Activated CD4-positive, alpha-beta T cell treated with anti-CD3 and anti-CD28 coated beads, Interleukin-2, amount 10 ng/mL, durations not matched to agents 24 days and 14 days (primary cell): ENCODE results near the gene GPX1. TPM values are rescaled to one million over a fixed set of nuclear protein-coding genes. Genes with fewer than 3 reads are reported as not detected.
A peak's percentile ranks its signal among the peaks of the same experiment; 100 is the strongest.
"Not testable (repeated sequence)": the region's sequence is repeated elsewhere in the genome, so short reads cannot be mapped to it uniquely, and the experiment has no call there.

Source experiments
- DNase-seq: peaks from one replicate; pipeline ENCODE4 v3.0.0; 2022
- H3K27ac Mint-ChIP-seq: one replicate; pipeline ENCODE4 v1.8.0; 2022; ENCODE audit warnings: mild to moderate bottlenecking, mixed read lengths
- H3K27me3 Mint-ChIP-seq: one replicate; pipeline ENCODE4 v1.8.0; 2022; ENCODE audit warnings: mixed read lengths
- H3K36me3 Mint-ChIP-seq: one replicate; pipeline ENCODE4 v1.8.0; 2022; ENCODE audit warnings: low read depth, mild to moderate bottlenecking, mixed read lengths
- H3K4me1 Mint-ChIP-seq: one replicate; pipeline ENCODE4 v1.8.0; 2021; ENCODE audit warnings: mixed read lengths
- H3K4me3 Mint-ChIP-seq: one replicate; pipeline ENCODE4 v1.8.0; 2022; ENCODE audit warnings: mild to moderate bottlenecking, moderate library complexity, mixed read lengths
- H3K9me3 Mint-ChIP-seq: one replicate; pipeline ENCODE4 v1.8.0; 2021; ENCODE audit warnings: mixed read lengths
- intact Hi-C: fragments of 100-400 bp; cut with micrococcal nuclease; formaldehyde crosslinking; loops from one replicate; pipeline ENCODE4 v1.15.1; 2023
- total RNA-seq: library from RNA; stranded (reverse); gene quantifications from 2 replicates; pipeline ENCODE4 v1.2.3, GENCODE V29; 2022

Gene GPX1
- total RNA-seq, 1 donor from 2014 or later: 200 TPM

DNA sequence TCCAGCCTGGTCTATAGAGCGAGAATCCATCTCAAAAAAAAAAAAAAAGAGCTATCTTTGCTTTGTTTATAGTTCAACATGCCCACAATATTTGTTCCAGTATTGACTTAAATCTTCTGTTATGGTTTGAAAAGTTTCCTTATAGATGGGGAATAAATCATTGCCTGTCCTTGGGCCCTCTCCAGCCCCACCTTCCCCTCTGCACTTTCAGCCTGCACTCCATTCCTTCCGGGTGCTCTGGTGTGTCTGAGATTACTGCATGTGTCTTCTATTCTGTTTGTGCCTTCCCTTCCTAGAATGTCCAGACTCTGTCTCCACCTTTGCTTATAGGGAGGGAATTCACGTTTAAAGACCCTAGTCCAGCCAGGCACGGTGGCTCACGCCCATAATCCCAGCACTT lies 25.2 kb upstream of the GPX1 start:
- Mint-ChIP-seq H3K4me1 (peaks cover 24% of the 10 kb centered on the region), H3K36me3 (peaks cover 31% of the 10 kb centered on the region), H3K27me3 (no peaks in the 10 kb centered on the region), H3K4me3 (no peak overlapping the region), H3K9me3 (no peaks in the 10 kb centered on the region), H3K27ac (peak overlapping the region; percentile 2)
- intact Hi-C loops: no loop called here
- DNase-seq: no peak

DNA sequence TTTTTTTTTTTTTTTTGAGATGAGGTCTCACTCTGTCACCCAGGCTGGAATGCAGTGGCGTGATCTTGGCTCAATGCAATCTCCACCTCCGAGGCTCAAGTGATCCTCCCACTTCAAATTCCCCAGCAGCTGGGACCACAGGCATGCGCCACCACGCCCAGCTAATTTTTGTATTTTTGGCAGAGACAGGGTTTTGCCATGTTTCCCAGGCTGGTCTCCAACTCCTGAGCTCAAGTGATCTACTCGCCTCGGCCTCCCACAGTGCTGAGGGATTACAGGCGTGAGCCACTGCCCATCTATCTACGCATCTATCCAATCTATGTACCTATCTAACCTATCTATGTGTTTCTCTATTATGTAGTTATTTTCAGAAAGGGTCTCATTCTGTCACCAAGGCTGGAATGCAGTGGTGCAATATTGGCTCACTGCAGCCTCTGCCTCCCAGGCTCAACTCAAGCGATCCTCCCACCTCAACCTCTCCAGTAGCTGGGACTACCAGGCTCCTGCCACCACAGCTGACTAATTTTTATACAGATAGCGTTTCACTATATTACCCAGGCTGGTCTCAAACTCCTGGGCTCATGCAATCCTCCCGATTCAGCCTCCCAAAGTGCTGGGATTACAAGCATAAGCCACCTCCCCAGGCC lies 20.2 kb upstream of the GPX1 start:
- Mint-ChIP-seq H3K4me1 (peaks cover 24% of the 10 kb centered on the region), H3K9me3 (no peaks in the 10 kb centered on the region), H3K27ac (peak overlapping the region; percentile 74), H3K27me3 (no peaks in the 10 kb centered on the region), H3K4me3 (peak overlapping the region; percentile 37), H3K36me3 (peaks cover 42% of the 10 kb centered on the region)
- no peak for DNase-seq
- intact Hi-C loops: no loop called here

DNA sequence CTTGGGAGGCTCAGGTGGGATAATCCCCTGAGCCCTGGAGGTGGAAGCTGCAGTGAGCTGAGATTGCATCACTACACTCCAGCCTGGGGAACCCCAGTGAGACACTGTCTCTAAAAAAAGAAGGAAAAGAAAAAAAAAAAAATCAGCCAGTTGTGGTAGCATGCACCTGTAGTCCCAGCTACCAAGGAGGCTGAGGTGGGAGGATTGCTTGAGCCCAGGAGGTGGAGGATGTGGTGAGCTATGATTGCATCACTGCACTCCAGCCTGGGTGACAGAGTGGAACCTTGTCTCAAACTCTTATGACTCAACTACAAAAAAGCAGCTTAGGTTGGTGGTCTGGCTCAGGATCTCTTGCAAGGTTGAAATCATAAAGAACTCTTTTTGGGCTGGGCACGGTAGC lies 19.3 kb upstream of the GPX1 start:
- peaks cover 26% of the 10 kb centered on the region for H3K4me1 Mint-ChIP-seq
- H3K27ac Mint-ChIP-seq: peak overlapping the region; percentile 70
- H3K36me3 Mint-ChIP-seq: peaks cover 49% of the 10 kb centered on the region
- H3K4me3 Mint-ChIP-seq: no peak overlapping the region
- DNase-seq: peak; percentile 80
- no peaks in the 10 kb centered on the region for H3K27me3 Mint-ChIP-seq
- intact Hi-C loops: no loop called here
- no peaks in the 10 kb centered on the region for H3K9me3 Mint-ChIP-seq

DNA sequence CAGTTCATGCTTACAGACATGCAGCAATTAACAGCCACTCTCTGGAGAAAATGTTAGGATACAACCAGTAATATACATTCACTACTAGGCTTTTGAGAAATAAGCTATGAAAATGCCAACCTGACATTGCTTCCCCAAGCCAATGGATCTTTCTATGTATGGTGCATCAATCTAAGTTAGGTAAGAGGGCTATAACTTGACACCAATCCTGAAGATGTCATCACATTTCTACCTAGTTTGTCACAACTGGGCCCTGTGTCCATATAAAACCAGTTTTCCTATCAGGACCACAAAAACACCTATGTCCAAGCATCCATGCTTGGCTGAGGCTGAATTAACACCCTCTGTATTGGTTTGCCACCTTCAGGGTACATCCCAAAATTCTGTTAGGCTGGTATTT lies 13.8 kb upstream of the GPX1 start:
- no peak for DNase-seq
- no peak overlapping the region for H3K27ac Mint-ChIP-seq
- intact Hi-C loops: no loop called here
- H3K4me3 Mint-ChIP-seq: no peak overlapping the region
- H3K27me3 Mint-ChIP-seq: no peaks in the 10 kb centered on the region
- no peaks in the 10 kb centered on the region for H3K9me3 Mint-ChIP-seq
- H3K36me3 Mint-ChIP-seq: peaks cover 68% of the 10 kb centered on the region
- peaks cover 18% of the 10 kb centered on the region for H3K4me1 Mint-ChIP-seq

DNA sequence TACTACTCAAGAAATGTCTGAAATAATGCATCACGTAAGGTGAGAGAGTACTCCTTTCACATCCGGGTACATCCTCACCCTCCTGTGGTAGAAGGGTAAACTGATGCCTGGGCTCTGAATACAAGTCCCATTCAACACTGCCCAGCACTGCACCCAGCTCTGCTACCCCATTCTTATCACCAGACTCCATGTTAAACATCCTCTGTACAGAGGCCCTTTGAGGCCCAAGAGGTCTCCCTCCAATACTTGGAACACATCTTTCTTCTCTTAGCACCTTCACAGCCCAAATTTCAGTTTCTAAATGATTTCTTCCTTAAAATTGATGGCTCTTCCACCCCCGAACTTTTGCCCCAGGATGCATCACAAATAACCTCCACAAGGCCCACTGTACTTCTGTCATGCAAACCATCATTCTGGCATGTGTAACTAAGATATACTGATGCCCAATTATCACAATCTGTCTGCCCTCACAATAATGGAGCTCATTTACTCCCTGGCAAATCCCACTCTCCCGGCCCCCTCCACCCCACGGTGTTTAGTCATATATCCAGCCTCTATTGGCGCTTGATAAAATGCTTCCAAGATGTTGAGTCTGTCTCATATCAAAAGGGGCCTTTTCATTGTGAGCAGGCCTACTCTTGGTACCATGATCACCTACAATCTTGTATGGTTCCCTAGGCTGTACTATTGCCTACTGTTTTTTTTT lies 12.6 kb upstream of the GPX1 start:
- H3K4me3 Mint-ChIP-seq: no peak overlapping the region
- no peak for DNase-seq
- H3K27ac Mint-ChIP-seq: peak overlapping the region; percentile 52
- peaks cover 21% of the 10 kb centered on the region for H3K4me1 Mint-ChIP-seq
- no peaks in the 10 kb centered on the region for H3K27me3 Mint-ChIP-seq
- intact Hi-C loops: no loop called here
- no peaks in the 10 kb centered on the region for H3K9me3 Mint-ChIP-seq
- peaks cover 77% of the 10 kb centered on the region for H3K36me3 Mint-ChIP-seq

DNA sequence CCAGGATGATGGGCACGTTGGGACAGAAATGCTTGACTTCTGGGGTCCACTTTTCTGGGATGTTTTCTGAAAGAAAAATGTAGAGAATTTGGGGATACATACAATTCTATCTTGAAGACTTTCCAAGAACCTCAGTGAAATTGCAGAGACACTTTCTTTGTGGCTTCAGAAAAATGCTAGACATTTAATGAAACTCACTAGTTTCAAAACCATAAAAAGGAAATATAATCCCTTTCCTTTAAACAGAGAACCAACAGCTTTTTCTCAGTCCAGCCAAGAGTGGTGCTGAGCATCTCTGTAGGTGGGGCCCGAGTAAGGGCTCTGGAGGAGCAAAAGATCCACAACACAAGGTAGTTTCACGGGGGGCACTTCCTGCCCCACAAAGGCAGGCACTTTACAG lies 4.4 kb upstream of the GPX1 start:
- Mint-ChIP-seq H3K4me1 (peaks cover 16% of the 10 kb centered on the region), H3K27me3 (no peaks in the 10 kb centered on the region), H3K4me3 (no peak overlapping the region), H3K36me3 (peaks cover 57% of the 10 kb centered on the region), H3K27ac (peak overlapping the region; percentile 72), H3K9me3 (no peaks in the 10 kb centered on the region)
- intact Hi-C loops: no loop called here
- DNase-seq: no peak

DNA sequence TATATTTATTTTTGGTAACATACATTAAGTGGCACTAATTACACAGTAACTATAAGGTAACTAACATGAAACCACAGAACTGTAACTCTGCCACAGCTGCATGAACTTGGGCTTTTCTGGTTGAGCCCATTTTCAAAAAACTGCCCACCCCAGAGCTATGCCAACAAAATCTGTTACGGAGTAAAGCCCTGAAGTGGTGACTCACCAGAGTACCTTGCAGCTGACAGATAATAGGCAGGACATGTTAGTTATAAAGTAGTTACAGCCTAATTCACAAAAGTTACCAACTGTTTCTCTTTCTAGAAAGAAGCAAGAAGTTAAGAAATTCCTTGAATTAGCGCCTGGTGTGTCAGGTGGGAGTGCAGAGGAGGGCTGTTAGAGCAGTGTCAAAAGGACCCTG lies 1.5 kb upstream of the GPX1 start:
- no peak for DNase-seq
- H3K4me1 Mint-ChIP-seq: peaks cover 21% of the 10 kb centered on the region
- peak overlapping the region; percentile 95 for H3K4me3 Mint-ChIP-seq
- H3K27me3 Mint-ChIP-seq: no peaks in the 10 kb centered on the region
- intact Hi-C loops: loop anchor here (5.0 kb wide), 3 partner anchors 68 to 267 kb away; partner anchors contain the start of genes C3orf62, NICN1 and QRICH1
- H3K36me3 Mint-ChIP-seq: peaks cover 60% of the 10 kb centered on the region
- peak overlapping the region; percentile 91 for H3K27ac Mint-ChIP-seq
- H3K9me3 Mint-ChIP-seq: no peaks in the 10 kb centered on the region

DNA sequence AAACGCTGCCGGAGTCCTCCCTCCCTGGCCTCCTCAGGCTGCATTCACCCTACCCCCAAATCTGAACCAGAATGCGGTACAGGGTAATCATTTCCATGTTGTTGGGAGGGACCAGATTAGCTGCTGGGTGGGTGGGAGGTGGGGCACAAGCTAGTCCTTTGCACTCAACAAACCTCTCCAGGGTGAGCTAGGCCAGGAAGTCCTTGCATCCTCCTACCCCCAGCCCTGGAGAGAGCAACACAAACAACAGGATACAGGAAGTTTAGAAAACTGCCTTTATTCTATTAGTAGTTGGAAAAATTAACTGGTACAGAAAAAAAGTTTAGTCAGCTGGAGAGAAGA lies 702 bp upstream of the GPX1 start:
- Mint-ChIP-seq H3K27ac (peak overlapping the region; percentile 91), H3K36me3 (peaks cover 60% of the 10 kb centered on the region), H3K27me3 (no peaks in the 10 kb centered on the region), H3K4me3 (peak overlapping the region; percentile 95), H3K4me1 (peaks cover 21% of the 10 kb centered on the region), H3K9me3 (no peaks in the 10 kb centered on the region)
- no peak for DNase-seq
- intact Hi-C loops: loop anchor here (1.0 to 5.0 kb wide), 6 partner anchors 14 to 267 kb away; partner anchors contain the start of genes C3orf62, NICN1, QRICH1 and TCTA

DNA sequence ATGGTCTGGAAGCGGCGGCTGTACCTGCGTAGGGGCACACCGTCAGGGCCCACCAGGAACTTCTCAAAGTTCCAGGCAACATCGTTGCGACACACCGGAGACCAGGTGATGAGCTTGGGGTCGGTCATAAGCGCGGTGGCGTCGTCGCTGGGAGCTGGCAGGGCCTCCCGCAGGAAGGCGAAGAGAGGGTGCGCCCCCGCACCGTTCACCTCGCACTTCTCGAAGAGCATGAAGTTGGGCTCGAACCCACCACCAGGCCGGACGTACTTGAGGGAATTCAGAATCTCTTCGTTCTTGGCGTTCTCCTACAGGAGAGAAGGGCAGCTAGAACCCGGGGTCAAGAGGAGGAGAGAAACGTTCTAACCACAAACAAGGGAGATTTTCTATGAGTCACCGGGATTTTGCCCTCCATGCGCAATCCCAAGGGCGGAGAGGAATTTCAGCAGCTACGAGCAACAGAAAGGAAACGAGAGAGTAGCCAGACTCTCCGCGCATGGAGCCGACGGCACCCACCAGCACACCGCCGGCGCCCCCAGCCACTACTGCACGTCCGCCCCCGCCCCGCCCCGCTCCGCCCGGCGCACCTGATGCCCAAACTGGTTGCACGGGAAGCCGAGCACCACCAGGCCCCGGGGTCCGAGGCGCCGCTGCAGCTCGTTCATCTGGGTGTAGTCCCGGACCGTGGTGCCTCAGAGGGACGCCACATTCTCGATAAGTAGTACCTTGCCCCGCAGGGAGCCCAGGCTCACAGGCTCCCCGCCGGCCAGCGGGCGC lies 523 bp downstream of the GPX1 start:
- H3K27ac Mint-ChIP-seq: peak overlapping the region; percentile 97
- not testable (repeated sequence) for H3K27me3 Mint-ChIP-seq, H3K9me3 Mint-ChIP-seq
- H3K36me3 Mint-ChIP-seq: peaks cover 53% of the 10 kb centered on the region
- peaks cover 24% of the 10 kb centered on the region for H3K4me1 Mint-ChIP-seq
- DNase-seq: peak; percentile 86
- peak overlapping the region; percentile 95 for H3K4me3 Mint-ChIP-seq
- intact Hi-C loops: loop anchor here (1.0 to 5.0 kb wide), 6 partner anchors 12 to 265 kb away; partner anchors contain the start of genes C3orf62, NICN1, QRICH1 and TCTA

DNA sequence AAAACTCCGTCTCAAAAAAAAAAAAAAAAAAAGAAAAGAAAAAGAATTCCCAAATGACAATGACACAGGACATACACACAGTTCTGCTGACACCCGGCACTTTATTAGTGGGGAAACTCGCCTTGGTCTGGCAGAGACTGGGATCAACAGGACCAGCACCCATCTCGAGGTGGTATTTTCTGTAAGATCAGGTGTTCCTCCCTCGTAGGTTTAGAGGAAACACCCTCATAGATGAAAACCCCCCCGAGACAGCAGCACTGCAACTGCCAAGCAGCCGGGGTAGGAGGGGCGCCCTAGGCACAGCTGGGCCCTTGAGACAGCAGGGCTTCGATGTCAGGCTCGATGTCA lies 1.1 kb downstream of the GPX1 start:
- peaks cover 24% of the 10 kb centered on the region for H3K4me1 Mint-ChIP-seq
- intact Hi-C loops: loop anchor here (5.0 kb wide), 3 partner anchors 70 to 265 kb away; partner anchors contain the start of genes C3orf62, NICN1 and QRICH1
- not testable (repeated sequence) for H3K9me3 Mint-ChIP-seq, DNase-seq, H3K27me3 Mint-ChIP-seq
- H3K36me3 Mint-ChIP-seq: peaks cover 47% of the 10 kb centered on the region
- peak overlapping the region; percentile 97 for H3K27ac Mint-ChIP-seq
- H3K4me3 Mint-ChIP-seq: peak overlapping the region; percentile 95

DNA sequence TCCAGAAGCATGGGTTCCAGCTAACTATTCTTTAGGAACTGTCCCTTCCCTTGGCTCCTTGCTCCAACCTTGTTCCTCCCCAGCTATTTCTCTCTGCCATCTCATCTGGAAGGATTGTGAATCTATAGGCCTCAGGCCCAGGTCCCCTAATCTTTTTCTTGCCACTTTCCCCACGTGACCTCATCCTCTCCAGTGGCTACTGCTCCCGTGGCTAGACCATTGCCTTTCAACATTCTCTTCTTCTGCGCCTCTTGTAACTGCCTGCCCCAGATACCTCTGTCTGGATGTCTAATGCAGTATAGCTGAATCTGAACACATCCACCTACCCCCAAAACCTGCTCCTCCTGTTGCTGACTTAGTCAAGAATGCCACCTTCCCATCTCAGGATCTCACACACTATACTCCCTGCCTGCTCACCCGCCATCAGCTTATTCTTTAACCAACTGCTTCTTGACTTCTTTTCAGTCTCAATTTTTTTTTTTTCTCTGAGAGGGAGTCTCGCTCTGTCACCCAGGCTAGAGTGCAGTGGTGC lies 5.2 kb downstream of the GPX1 start:
- intact Hi-C loops: no loop called here
- no peaks in the 10 kb centered on the region for H3K9me3 Mint-ChIP-seq
- H3K4me3 Mint-ChIP-seq: no peak overlapping the region
- no peak for DNase-seq
- peak overlapping the region; percentile 7 for H3K27ac Mint-ChIP-seq
- peaks cover 25% of the 10 kb centered on the region for H3K36me3 Mint-ChIP-seq
- no peaks in the 10 kb centered on the region for H3K27me3 Mint-ChIP-seq
- peaks cover 19% of the 10 kb centered on the region for H3K4me1 Mint-ChIP-seq

DNA sequence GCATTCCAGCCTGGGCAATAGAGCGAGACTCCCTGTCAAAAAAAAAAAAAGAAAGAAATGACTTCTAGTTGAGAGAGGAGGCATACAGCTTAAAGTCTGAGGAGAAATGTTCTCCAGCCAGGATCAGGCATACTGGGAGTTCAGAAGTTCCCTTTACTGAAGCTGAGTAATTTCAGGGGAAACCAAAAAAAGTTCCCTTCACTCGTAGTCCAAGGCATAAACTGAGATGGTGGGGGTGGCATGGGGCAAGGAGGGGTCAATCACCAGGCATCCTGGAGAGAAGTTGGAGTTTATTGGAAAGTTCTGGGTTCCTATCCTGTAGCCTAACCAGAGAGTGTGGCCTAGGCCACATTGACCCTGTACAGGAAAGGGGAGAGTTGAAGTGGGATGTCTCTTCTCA lies 5.9 kb downstream of the GPX1 start:
- intact Hi-C loops: no loop called here
- no peaks in the 10 kb centered on the region for H3K9me3 Mint-ChIP-seq
- no peak for DNase-seq
- H3K4me3 Mint-ChIP-seq: no peak overlapping the region
- peaks cover 16% of the 10 kb centered on the region for H3K4me1 Mint-ChIP-seq
- H3K27ac Mint-ChIP-seq: no peak overlapping the region
- no peaks in the 10 kb centered on the region for H3K27me3 Mint-ChIP-seq
- peaks cover 21% of the 10 kb centered on the region for H3K36me3 Mint-ChIP-seq

DNA sequence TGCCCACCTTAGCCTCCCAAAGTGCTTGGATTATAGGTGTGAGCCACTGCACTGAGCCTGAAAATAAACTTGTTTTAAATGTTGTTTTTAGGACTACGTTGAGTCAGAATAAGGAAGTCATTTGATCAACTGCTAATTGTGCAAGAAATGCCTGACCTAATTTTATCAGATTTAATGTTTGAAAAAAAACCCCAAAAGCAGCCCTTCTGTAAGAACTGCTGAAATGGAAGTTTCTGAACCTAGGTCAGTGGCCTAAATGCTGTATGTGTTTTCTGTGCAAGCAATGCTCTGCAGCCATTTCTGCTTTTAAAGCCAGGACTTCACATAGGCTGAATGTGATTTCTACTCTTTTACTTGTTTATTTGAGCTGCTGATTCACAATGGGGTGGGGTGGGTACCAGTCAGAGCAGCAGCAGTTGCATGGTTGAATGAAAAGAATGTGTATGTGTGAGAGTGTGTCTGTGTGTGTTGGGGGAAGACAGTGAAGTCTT lies 6.6 kb downstream of the GPX1 start:
- Mint-ChIP-seq H3K27me3 (no peaks in the 10 kb centered on the region), H3K4me1 (peaks cover 16% of the 10 kb centered on the region), H3K4me3 (no peak overlapping the region), H3K27ac (no peak overlapping the region), H3K36me3 (peaks cover 17% of the 10 kb centered on the region), H3K9me3 (no peaks in the 10 kb centered on the region)
- intact Hi-C loops: no loop called here
- DNase-seq: no peak
